GM21717 (cell line): ENCODE data around the gene AKT3.
"Not testable (repeated sequence)": the region's sequence is repeated elsewhere in the genome, so short reads cannot be mapped to it uniquely, and the experiment has no call there.

Experiments
- ATAC-seq: cut with Tn5 transposase; IDR thresholded peaks from one replicate; pipeline ENCODE4 v1.9.1; 2021; ENCODE audit warnings: mild to moderate bottlenecking, moderate library complexity; ENCODE audit not compliant: unreplicated experiment

Gene AKT3

GRCh38 chr1:243790404-243790803 lies 59.6 kb downstream of the AKT3 start:
- ATAC-seq = no peak

GRCh38 chr1:243786531-243786930 lies 63.5 kb downstream of the AKT3 start:
- no peak for ATAC-seq

- ATAC-seq = no peak
Observed at GRCh38 chr1:243784506-243784905, 65.5 kb downstream of the AKT3 start.

GRCh38 chr1:243783714-243784113 lies 66.3 kb downstream of the AKT3 start:
- no peak for ATAC-seq

GRCh38 chr1:243772361-243773050 lies 77.5 kb downstream of the AKT3 start:
- ATAC-seq = not testable (repeated sequence)

- ATAC-seq = no peak
Observed at GRCh38 chr1:243770860-243771259, 79.2 kb downstream of the AKT3 start.

- ATAC-seq = no peak
Observed at GRCh38 chr1:243765676-243766075, 84.4 kb downstream of the AKT3 start.

- no peak for ATAC-seq
Observed at GRCh38 chr1:243763806-243764205, 86.2 kb downstream of the AKT3 start.

GRCh38 chr1:243758647-243759046 lies 91.4 kb downstream of the AKT3 start:
- ATAC-seq = no peak

- no peak for ATAC-seq
Observed at GRCh38 chr1:243756529-243756928, 93.5 kb downstream of the AKT3 start.

GRCh38 chr1:243754348-243754747 lies 95.7 kb downstream of the AKT3 start:
- no peak for ATAC-seq

- no peak for ATAC-seq
Observed at GRCh38 chr1:243751506-243751905, 98.5 kb downstream of the AKT3 start.

GRCh38 chr1:243748706-243749283 lies 101.2 kb downstream of the AKT3 start:
- peak; percentile 91 for ATAC-seq

GRCh38 chr1:243748227-243748626 lies 101.8 kb downstream of the AKT3 start:
- ATAC-seq = no peak

GRCh38 chr1:243746751-243747150 lies 103.3 kb downstream of the AKT3 start:
- ATAC-seq = no peak

- ATAC-seq = no peak
Observed at GRCh38 chr1:243745356-243745755, 104.7 kb downstream of the AKT3 start.

GRCh38 chr1:243742819-243743218 lies 107.2 kb downstream of the AKT3 start:
- no peak for ATAC-seq

GRCh38 chr1:243740255-243740999 lies 109.6 kb downstream of the AKT3 start:
- ATAC-seq = no peak

GRCh38 chr1:243739335-243740003 lies 110.6 kb downstream of the AKT3 start:
- ATAC-seq = no peak

GRCh38 chr1:243738020-243738419 lies 112.0 kb downstream of the AKT3 start:
- no peak for ATAC-seq

GRCh38 chr1:243735457-243735856 lies 114.6 kb downstream of the AKT3 start:
- peak; percentile 55 for ATAC-seq

GRCh38 chr1:243734308-243734695 lies 115.7 kb downstream of the AKT3 start:
- ATAC-seq = no peak
